GM19395 (cell line): ENCODE results near the gene TTC29.
"Not testable (repeated sequence)": the region's sequence is repeated elsewhere in the genome, so short reads cannot be mapped to it uniquely, and the experiment has no call there.

Experiments
- ATAC-seq: cut with Tn5 transposase; IDR thresholded peaks from one replicate; pipeline ENCODE4 v1.9.1; 2021; ENCODE audit warnings: mild to moderate bottlenecking, moderate library complexity; ENCODE audit not compliant: unreplicated experiment

TTC29 gene

DNA sequence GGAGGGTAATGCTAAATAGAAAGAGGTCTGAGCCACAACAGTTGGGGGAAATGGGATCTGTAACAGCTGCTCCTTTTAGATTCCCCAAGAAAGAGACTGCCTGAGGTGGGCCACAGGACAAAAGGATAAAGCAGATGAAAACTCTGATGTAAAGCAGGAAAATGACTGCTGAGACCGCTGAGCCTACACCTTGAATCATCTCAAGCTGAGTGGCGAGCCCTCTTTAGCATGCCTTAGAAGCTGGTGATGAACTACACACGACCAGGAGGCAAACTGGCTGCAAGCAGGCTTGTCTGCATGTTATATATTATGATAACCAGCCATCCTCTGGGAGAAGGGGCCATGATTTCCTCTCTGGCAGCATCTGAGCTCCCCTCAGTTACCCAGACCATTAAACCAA is 88.4 kb downstream of the TTC29 start:
- ATAC-seq, result no peak

DNA sequence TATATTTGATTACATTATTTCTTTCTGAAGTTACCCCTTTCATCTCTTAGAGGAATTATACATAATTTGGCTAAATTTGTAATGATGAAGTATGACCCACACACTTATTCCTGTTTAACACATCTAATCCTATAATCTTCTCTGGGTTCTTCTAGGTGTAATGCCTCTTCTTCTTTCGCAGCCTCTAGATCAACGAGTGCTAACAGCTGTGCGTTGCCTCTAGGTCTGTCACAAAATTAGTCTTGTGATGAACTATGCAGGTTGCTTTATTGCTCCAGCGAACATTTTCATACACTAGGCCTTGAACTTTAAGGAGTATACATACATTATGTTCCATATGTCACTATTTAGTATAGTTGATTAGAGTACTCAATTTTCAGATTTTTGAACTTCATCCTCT is 89.9 kb downstream of the TTC29 start:
- no peak for ATAC-seq

DNA sequence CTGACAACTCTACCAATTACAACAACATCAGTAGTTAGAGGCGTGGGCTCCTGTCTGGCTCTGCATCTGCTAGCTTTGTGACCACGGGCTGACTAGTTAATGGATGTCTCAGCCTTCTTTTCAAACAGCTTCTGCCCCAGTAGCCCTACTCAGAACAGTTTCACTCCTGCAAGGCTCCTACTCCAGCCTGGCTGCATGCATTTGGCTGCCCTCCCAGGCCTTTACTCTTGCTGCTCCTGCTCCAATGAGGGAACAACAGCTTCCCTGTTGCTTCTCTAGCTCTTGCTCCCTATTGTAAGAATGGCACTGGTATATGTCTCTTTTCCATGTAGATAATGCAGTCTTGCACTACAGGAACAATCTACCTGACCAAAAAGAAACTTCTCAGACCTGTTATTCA is 93.3 kb downstream of the TTC29 start:
- ATAC-seq, result no peak

DNA sequence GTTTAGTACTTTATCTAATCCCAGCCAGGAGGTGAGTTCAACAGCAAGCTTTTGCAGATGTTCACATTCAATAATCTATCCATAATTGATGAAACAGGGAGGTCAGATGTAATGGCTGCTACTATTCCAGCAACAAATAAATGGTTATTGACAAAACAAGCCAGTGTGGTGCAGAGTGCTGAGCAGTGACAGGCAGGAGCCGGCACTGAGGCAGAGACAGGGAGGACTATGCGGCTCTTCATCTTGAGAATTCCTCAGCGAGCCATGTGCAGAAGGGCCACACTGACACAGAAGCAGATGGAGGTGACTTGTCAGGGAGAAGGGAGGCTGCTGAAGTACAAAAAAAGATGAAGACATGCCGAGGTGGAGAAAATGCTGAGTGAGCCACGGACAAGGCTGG is 98.3 kb downstream of the TTC29 start:
- ATAC-seq, result no peak

DNA sequence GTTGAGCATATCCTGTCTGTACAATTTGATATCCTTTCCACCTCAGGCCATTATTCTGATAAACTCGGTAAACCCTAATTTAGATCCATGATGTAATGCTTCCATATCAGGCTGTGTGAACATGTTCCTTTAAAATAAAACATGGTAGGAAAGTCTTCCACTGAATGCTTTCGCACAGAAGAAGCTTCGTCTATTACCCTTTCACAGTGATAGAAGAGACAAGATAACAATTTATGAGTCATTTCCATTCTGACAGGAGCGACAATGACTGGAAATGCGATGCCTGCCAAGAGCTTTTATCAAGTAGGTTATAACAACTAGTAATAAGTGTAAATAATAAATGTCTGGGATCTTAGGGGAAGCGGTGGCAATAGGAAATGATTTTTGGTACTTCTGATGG is 98.8 kb downstream of the TTC29 start:
- no peak for ATAC-seq

DNA sequence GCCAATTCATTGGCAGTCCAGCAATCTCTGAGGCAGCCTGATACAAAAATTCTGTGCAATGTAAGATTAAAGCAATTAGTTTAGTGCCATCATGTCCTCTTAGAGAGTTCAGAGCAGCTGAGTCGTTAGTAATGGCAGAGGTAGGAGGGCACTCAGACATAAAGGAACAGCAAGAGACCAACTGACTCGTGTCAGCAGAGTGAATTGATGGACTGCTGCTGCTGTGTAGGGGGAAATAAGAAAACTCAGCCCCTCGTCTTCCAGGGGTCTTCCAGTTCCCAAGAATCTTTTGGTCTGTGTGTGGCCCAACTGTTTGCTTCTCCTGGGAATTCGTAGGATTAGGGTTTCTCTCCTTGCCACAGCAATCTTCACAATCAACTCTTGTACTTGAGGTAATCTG is 100.9 kb downstream of the TTC29 start:
- ATAC-seq, result no peak

DNA sequence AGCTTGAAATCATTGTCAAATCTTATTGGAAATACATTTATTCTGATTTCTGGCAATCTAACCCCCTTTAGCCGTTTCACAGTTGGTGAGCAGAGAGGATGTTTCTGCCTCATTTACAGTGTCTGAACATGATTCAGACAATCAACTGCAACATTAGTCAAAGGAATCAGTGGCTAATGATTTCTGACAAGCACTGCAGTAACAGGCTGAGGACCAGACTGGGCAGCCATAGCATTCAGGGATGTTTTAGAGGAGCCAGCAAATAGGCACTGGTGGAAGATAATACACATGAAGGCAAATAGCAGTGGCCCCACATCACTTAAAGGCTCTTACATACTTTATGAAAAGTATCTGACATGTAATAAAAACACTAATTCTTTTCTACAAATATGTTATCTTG is 102.8 kb downstream of the TTC29 start:
- no peak for ATAC-seq

DNA sequence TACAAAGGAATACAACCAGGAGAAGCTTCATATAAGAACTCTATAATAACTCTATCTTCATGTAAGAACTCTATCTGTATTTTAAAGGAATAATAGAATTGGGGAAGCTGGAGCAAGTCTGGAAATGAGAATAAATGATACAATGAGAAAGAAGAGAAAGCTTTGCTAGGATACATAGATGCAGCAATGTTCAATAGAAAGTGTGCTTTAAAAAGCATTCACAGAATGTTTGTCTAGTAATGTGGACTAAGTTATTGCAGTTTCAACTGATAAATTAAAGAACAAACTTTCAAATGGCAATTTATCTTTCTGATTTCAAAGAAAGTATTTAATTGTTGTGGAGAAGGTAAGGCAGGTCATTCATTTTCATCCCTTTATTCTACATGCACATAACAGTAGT is 104.9 kb downstream of the TTC29 start:
- no peak for ATAC-seq

DNA sequence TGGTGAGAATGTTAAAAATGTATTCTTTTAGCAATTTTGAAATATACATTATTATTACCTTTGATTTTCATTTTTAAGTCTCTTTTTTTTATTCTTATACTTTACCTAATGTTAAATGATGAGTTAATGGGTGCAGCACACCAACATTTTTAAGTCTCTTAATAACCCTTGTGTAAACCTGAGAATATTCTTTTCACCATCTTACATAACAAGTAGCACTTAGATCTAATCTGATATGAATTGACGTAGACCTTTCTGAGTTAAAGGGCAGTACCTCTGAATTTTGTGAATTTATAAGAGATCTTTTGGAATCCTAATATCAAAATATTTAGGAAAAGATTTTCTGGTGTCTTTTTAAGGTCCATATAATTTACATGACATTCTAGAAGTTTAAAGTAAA is 110.6 kb downstream of the TTC29 start:
- no peak for ATAC-seq

DNA sequence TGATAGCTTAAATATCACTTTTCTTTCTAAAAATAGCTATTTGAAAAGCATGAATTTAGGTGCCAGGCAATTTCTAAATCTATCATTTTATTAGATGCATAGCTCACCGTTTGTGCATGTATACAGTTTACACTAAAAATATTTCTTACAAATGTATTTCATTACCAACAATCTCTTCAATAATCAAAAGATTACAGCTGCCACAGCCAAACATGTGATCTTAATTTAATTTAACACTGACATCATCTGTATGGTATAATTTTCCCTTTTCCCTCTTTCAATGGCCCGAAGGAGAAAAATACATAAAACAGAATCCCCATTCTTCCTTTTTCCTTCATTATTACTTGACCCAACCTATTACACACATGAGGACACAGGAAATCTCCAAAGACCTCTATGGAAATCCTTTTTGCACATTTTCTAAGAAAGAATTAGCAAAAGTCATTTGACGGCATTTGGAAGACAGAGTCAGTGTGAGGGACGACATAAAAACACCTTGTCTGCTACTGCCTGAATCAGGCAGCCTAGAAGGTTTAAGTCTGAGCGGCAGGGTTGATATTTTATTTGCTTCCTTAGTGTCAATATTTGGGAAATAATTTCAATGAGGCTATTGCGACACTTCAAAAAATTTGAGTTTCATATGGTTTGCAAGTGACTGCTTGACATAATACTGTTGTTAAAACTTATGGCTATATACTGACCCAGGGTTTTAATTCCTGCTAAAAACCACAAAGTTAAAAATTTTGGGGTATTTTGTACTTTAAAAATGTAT is 111.2 kb downstream of the TTC29 start:
- ATAC-seq, result no peak

DNA sequence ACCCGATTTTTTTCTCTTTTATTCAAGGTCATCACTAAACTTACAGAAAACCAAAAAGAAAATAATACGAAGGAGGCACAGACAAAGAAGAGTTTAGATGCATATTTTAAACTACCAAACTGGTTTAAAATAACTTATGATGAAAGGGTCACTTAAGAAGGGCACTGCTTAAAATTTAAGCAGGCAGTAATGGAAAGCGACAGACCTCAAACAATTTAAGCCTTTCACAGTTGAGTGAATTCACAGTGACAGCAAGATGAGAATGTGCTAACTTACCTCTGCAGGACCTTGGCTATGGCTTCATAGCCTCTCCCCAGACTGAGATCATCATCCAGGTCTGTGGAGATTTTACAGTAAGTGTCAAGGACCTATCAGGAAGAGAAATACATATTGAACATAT is 112.1 kb downstream of the TTC29 start:
- no peak for ATAC-seq

DNA sequence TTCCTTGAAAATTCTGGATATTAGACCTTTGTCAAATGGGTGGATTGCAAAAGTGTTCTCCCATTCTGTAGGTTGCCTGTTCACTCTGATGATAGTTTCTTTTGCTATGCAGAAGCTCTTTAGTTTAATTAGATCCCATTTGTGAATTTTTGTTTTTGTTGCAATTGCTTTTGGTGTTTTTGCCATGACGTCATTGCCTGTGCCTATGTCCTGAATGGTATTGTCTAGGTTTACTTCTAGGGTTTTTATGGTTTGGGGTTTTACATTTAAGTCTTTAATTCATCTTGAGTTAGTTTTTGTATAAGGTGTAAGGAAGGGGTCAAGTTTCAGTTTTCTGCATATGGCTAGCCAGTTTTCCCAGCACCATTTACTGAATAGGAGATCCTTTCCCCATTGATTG is 122.7 kb downstream of the TTC29 start:
- not testable (repeated sequence) for ATAC-seq

DNA sequence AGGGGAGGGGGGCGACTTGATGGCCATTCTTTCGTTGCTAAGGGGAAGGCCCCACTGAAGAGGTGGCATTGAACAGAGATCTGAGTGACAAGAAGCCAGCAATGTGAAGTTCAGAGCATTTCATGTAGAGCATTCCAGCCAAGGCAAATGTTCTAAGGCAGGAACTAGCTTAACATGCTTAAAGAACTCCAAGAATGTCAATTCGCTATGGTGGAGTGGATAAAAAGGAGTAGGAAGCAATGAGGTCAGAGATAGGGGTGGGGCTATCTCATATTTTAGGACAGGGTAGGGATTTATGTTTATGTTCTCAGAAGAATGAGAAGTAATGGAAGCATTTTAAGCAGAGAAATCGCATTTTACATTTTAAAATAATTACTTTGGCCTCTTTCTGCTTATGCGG is 130.9 kb downstream of the TTC29 start:
- ATAC-seq, result no peak

DNA sequence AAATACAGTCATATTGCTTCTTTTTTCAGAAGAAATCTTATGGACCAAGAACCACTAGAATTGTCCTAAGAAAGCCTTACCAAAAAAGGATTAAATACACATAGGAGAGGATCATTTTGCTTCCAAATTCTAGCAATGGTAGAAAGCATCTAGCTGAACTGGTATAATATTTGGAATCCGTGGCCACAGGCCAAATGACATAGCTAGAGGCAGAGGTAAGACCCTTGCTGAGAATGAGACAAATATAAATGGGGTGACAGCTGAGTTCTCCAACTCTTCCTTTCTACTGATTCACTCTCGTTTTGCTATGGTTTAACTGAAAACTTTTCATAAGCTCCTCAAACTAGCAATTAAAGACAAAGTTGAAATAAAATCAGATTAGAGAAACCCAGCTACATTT is 150.0 kb downstream of the TTC29 start:
- no peak for ATAC-seq

DNA sequence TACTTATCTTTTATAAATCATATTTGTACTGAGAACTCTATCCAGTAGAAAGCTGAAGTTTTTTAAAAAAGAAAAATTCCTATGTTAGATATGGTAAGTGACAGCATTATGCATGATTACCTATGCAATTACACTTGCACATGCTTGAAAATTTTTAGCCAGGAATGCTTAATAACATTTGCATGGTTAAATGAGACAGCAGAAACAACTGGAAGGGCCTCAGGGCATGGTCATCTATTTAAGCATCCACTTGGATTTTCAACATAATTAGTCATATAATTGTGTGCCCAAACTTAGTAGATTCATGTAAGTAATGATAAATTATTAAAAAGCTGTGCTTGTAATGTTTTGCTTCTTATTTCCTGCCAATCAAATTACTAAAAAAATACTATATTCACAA is 151.9 kb downstream of the TTC29 start:
- no peak for ATAC-seq

DNA sequence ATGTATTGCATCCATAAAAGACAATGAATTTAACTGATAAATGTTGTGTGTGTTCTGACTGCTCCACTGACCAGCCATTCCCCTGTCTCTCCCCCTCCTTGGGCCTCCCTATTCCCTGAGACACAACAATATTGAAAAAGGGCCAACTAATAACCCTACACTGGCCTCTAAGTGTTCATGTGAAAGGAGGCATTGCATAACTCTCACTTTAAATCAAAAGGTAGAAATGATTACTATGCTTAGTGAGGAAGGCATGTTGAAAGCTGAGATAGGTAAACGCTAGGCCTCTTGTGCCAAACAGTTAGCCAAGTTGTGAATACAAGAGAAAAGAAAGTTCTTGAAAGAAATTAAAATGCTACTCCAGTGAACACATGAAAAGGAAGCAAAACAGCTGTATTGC is 154.2 kb downstream of the TTC29 start:
- ATAC-seq, result no peak

DNA sequence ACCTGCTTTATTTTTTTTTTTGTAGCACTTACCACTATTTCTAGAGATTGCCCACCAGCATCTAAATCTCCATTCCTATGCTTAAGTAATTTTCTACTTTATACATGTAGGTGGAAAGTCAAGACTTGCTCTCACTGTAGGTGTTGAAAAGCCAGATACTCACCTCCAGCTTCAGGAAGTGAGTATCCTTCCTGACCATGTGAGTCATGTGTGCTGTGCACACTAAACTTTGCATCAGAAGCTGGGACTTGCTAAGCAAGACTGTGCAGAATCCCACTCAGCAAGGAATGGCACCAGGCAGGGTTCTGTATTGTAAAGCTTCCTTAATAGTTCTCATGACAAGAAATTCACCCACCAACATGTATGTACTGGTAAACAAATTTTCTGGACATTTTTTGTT is 155.1 kb downstream of the TTC29 start:
- ATAC-seq, result no peak

DNA sequence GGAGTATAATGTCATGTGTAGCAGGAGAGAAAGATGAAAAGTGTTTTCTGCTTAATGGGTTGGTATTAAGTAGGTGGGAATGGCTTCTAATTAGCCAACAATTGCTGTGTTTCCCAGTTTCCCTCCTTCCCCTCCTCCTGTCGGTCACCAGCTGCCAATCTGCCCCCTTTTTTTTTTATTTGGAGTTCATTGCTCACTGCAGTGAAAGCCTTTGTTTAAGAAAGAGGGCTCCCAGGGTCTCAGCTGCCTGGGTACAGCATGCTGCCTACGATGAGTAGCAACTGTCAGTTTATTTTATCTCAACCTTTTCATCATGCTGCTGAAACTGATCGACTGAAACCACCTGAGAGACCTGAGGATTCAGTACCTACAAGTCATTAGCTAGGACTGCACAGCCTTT is 157.9 kb downstream of the TTC29 start:
- ATAC-seq, result no peak

DNA sequence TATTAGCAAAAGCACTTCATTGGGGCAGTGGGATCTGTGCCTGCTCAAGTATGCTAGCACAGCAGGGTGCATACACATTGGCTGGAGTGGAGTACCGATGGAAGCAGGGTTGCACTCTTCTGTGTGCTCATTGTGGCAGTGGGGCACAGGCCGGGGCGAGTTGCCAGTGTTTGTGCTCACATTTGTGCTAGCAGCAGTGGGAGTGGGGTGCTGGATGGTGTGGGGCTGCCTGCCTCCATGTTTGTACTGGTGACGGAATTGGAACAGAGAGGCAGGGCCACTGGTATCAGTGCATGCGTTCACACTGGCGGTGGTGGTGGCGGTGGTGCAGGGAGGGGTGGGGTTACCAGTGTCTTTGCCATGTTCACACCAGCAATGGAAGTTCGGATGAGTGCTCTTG is 169.0 kb downstream of the TTC29 start:
- no peak for ATAC-seq

DNA sequence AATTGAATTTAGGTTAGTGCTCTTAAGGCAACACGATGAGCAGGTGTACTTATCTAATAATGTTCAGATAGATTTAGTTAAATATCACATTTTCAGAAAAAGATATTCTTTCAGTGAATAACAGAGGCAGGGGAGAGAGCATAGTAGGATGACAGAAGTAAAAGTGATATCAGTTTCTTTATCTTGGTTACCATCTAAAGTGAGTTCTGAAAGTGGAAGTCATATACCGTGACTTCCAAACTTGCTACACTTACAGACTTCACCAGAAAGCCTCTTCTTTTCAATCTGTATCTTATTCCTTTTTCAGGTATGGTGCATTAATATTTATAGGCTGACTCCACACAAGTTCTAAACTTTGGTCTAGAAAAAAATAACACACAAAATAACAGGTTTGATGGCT is 182.1 kb downstream of the TTC29 start:
- no peak for ATAC-seq

DNA sequence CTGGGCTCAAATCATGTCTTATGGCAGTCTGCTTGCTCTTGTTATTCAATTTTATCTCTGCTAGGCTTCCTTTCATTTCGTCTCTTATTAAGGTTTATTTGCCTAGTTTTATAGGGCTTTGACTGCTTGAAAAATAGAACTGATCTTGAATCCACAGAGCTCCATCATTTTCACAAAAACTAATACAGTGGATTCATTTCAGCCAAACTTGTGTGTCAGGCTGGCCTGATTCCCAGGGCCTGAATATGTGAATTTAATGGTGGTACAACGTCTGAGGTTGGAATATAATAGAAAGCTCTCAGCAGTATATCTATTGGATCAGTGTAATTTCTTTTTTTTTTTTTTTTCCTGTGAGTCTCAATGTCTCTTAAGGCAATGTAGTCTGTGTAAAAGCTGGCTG is 183.6 kb downstream of the TTC29 start:
- ATAC-seq, result no peak

DNA sequence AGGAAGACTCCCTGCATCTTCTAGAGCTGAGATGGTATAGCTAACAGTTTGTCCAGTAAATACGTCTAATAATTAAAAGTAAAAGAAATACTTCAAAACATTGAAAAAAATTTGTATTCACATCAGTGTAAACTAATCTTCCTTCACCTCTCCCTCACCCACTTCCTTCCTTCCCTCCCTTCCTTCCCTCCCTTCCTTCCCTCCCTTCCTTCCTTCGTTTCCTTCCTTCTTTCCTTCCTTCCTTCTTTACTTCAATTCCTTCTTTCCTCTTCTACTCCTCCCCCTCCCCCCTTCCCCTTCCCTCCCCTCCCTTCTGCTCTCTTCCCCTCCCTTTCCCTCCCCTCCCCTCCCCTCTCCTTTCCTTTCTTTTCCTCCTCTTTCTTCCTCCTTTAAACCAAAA is 203.2 kb downstream of the TTC29 start:
- no peak for ATAC-seq

DNA sequence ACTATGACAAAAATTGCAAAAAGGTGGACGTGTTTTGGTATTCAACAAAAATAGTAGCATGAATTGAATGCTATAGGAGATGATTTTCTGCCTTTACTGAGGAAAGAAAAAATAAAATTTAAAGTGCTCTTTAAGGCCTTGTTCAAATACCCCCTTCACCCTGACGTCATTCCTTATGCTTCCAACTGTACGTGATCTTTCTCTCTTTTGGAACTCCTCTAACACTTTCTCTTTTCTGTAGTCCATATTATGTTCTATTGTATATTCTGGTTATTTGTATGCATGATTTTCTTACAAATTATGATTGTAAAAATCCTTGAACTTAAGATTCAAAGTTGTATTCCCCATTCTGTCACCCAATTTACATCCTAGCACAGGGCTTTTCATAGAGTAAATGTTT is 206.5 kb downstream of the TTC29 start:
- no peak for ATAC-seq
